DMS 273 (cell line): ENCODE measurements around the gene C3orf52.

Source experiments
- DNase-seq: peaks from one replicate; lab custom pipeline; 2025; ENCODE audit not compliant: unreplicated experiment; lab: John Stamatoyannopoulos, UW

C3orf52 gene

DNA sequence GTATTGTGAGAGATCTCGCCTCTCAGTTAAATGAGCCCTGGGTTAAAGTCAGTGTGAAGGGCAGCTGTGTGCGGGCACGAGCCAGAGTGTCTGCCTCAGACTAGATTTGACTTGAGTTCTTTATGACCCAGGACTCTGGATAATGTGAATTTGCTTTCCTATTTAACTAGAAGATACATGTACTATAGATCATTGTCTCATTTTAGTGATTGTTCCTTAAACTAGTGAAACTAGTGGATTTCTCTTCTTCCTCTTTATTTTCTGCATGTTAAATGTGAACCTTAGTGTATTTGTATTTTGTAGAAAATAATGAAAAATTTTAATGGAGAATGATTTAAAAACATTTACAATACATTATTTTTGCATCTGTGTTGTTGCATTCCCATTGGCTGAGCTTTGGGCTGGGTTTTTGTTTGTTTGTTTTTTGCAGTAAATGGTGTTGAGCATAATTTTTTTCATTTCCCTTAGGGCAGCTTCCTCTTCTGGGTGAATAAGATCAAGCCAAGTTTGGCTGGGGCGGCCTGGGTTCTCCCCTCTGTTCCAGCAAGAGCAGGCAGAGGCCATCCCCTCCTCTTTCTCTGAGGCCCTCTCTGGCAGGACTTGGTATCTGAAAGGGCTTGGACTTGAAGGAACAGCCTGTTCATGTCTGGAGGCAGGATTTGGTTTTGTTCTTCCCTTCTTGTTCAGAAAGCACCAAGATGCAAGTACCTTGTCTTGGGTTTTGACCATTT is 31.8 kb downstream of the C3orf52 start:
- DNase-seq, result peak; percentile 17

- DNase-seq, result no peak
Measured at GRCh38 chr3:112119962-112120836, 34.0 kb downstream of the C3orf52 start.

- no peak for DNase-seq
Measured at GRCh38 chr3:112121577-112122547, 35.7 kb downstream of the C3orf52 start.

DNA sequence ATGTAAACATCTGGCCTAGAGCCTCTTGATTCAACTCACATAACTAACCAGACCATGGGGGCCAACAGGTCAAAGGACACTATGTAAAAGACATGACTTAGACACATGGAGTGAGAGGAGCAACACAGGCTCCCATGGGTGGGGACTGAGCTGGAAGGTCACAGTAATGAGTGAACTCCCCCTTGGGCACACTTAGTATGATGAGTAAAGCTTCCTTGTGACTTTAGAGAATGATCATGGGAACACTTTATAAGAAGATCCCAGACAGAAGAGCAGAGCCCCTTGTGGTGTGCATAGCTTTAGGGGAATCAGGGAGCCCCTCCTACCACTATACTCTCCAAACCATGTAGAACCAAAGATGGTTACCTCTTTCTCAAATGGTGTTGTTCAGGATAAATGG is 36.7 kb downstream of the C3orf52 start:
- DNase-seq, result no peak

DNA sequence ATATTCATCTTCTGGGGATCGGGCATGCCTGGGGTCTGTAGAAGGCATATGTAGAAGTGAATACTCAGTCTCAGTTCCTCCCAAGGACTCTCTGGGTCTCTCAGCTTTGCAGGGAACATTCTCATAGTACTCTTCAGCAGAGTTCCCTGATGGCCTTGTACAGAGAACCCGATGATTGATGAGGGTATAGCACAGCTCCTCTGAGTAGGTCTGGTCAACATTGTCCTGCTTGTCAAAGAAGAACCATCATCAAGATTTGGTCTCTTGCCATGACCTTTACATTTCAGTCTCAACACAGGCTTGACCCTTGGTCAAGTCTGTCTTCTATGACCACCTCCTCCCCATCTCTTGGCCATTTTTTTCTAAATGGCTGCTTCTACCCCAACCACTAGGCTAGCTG is 37.4 kb downstream of the C3orf52 start:
- no peak for DNase-seq

DNA sequence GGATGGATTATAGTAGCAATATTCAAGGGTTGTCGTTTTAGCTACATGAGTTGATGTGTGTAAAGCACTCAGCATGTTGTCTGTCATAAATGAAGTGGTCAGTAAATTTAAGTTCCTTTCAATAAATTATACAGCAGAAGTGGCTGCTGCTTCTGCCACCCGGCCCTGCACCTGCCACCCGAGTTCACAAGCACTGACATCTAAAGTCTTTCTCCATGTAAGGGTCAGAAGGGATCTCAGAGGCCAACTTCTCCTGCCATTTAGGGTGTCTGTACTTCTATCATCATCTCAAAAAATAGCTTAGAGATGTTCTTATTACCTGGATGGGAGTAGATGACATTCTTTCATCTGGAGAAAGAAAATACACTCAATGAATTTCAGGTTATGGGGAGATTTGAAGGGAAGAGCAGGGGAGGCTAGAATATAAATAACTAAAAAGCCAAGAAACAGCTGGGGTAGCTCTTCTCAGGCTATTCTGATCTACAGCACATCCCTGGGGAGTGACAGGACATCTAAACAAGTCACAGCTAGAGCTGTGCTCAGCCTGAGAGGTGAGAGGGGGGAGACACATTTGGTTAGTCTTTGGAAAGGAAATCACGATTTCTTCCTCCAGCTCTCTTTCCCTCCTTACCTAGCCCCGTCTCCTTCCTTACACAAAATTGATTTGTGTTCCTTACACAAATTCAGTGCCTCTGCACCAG is 38.9 kb downstream of the C3orf52 start:
- no peak for DNase-seq

GRCh38 chr3:112126511-112126911 is 40.3 kb downstream of the C3orf52 start:
- no peak for DNase-seq

- DNase-seq, result no peak
Measured at GRCh38 chr3:112127522-112128494, 41.6 kb downstream of the C3orf52 start.

GRCh38 chr3:112128843-112129727 is 42.9 kb downstream of the C3orf52 start:
- DNase-seq, result no peak

- no peak for DNase-seq
Measured at GRCh38 chr3:112129925-112130637, 43.9 kb downstream of the C3orf52 start.

DNA sequence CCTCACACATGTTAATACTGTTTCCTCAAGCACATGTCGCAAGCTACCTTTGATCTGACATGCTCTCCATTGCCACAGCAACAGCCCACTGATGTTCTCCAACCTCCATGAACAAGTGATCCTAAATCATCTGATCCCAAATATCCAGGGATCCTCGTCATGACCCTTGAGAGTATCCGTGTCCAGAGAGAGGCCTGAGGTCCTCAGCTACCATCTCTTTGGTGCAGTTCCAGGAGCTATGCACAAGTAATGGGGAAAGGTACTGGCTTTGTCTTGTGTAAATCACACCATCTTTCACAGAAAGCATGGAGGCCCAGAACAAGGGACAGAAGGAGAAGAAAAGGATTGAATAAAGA is 44.4 kb downstream of the C3orf52 start:
- DNase-seq, result no peak

DNA sequence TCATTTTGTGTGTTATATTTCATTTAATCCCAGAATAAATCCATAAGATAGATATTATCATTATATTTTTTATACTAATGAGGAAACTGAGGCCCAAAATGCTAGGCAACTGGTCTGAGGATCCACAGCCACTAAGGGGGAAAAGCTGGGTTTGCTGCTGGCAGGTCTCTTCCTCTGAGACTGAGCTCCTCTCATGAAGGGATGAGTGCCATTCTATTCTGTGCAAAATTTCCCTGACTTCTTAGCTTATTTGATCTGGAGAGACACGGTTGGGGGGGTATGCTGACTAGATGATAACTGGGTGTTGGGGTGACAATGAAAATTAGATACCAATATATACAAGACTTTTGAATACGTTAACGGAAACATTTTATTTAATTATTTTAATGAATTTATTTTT is 44.9 kb downstream of the C3orf52 start:
- DNase-seq, result no peak

DNA sequence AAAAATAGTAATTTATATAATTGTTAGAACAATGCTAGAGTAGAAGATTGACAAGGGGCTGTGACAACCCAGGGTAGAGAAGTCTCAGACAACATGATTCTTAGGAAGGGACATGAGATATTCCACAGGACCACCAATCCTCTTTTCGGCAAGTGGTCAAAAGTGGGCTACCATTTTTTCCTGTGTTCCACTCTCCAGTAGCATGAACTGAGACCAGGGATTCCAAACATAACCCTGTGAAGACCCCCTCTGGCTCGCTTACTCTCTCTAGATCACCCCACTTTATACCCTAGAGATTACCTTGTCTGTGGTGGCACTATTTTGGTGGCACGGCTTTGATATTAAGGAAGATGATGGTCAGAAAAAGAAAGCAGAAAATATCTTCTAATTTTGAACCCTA is 45.9 kb downstream of the C3orf52 start:
- DNase-seq, result no peak

DNA sequence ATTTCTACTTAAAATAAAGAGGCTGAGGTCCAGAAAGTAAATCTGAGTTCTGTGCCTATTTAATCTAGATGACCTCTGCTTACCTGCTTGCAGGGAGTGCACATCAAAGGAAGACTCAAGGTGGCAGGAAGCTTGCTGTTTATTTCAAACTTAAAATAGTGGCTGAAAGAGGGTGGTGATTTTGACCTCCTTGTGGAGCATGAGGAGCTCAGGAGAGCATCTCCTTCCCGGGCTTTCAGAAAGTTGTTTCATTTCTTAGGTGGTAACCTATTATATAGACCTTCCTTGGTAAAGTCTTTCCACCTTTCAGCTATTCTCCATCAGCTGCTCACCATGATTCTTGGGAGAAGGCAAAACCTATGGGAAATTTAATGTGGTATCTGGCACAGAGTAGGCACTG is 46.4 kb downstream of the C3orf52 start:
- no peak for DNase-seq

- DNase-seq, result peak; percentile 80
Measured at GRCh38 chr3:112132975-112133448, 46.8 kb downstream of the C3orf52 start, which contains the start of gene GCSAM. Gene GCSAM, minus strand, starts transcription at chr3:112133248. Its CDS starts 128 bp downstream, at chr3:112133120.

DNA sequence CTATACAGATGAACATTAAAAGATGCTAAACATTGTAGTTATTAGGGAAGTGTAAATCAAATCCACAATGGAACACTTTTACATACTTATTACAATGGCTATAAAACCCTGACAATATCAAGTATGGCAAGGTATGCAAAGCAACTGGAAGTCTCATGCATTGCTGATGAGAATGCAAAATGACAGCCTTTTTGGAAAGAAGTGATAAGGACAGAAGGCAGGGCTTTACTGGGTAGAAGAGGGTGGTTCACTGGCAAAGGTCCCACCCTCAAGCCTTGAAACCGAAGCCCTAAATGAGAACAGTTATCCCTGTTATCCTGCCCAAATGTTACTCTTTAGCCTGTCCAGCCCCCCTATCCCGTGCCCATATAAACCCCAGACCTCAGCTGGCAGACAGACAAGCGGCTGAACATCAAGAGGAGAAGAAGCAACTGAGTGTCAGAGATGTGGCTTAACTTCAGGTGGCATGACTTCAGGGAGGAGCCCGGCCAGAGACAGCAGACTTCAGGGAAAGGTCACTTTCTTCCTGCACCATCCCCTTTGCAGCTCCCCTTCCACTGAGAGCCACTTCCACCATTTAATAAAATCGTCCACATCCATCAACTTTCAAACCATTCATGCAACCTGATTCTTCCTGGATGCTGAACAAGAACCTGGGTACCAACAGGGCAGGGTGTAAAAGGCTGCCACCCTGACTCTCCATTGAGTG is 47.6 kb downstream of the C3orf52 start:
- DNase-seq, result peak; percentile 39
